ENCODE data around the gene PPP3CA.
"Not testable (repeated sequence)": the region's sequence is repeated elsewhere in the genome, so short reads cannot be mapped to it uniquely, and the experiment has no call there.

The PPP3CA gene

GRCh38 chr4:101200561-101200960 is 146.8 kb downstream of the PPP3CA start:
- no peak for FAIRE-seq

GRCh38 chr4:101199507-101200285 is 147.6 kb downstream of the PPP3CA start:
- no peak for FAIRE-seq

- FAIRE-seq: no peak
Observed at GRCh38 chr4:101198682-101199339, 148.5 kb downstream of the PPP3CA start.

GRCh38 chr4:101197350-101197749 is 150.0 kb downstream of the PPP3CA start:
- no peak for FAIRE-seq

GRCh38 chr4:101192244-101192643 is 155.1 kb downstream of the PPP3CA start:
- FAIRE-seq: no peak

- no peak for FAIRE-seq
Observed at GRCh38 chr4:101191302-101192098, 155.8 kb downstream of the PPP3CA start.

GRCh38 chr4:101190751-101191150 is 156.6 kb downstream of the PPP3CA start:
- FAIRE-seq: no peak

- no peak for FAIRE-seq
Observed at GRCh38 chr4:101188906-101189305, 158.4 kb downstream of the PPP3CA start.

GRCh38 chr4:101187841-101188240 is 159.5 kb downstream of the PPP3CA start:
- no peak for FAIRE-seq

GRCh38 chr4:101186567-101187184 is 160.7 kb downstream of the PPP3CA start:
- FAIRE-seq: no peak

- no peak for FAIRE-seq
Observed at GRCh38 chr4:101184668-101185067, 162.7 kb downstream of the PPP3CA start.

- no peak for FAIRE-seq
Observed at GRCh38 chr4:101183666-101184373, 163.5 kb downstream of the PPP3CA start.

- FAIRE-seq: no peak
Observed at GRCh38 chr4:101183221-101183620, 164.1 kb downstream of the PPP3CA start.

- not testable (repeated sequence) for FAIRE-seq
Observed at GRCh38 chr4:101182688-101183087, 164.6 kb downstream of the PPP3CA start.

GRCh38 chr4:101178731-101179130 is 168.6 kb downstream of the PPP3CA start:
- FAIRE-seq: no peak

GRCh38 chr4:101177154-101177553 is 170.2 kb downstream of the PPP3CA start:
- no peak for FAIRE-seq

GRCh38 chr4:101175896-101176676 is 171.2 kb downstream of the PPP3CA start:
- no peak for FAIRE-seq

- no peak for FAIRE-seq
Observed at GRCh38 chr4:101174679-101175345, 172.5 kb downstream of the PPP3CA start.

GRCh38 chr4:101172369-101172768 is 175.0 kb downstream of the PPP3CA start:
- FAIRE-seq: no peak

- no peak for FAIRE-seq
Observed at GRCh38 chr4:101171747-101172146, 175.6 kb downstream of the PPP3CA start.

All from TTC549 (cell line).